ENCODE data around the gene NMRK2.
"Not testable (repeated sequence)": the region's sequence is repeated elsewhere in the genome, so short reads cannot be mapped to it uniquely, and the experiment has no call there.

The NMRK2 gene

GRCh38 chr19:3919793-3920192, 13.1 kb upstream of the NMRK2 start:
- no peak for TF ChIP-seq CTCF (IDR thresholded peaks at IDR 0.05)
- Histone ChIP-seq H3K9me3 (no peaks in the 10 kb centered on the region), H3K4me1 (ENCODE audit: control insufficient read depth in 1 of 2, insufficient read depth in 1 of 2, low read depth in 1 of 2, low read length in 1 of 2) (no peaks in the 10 kb centered on the region), H3K4me3 (ENCODE audit: low read depth in 1 of 2, low read length in 1 of 2) (no peak overlapping the region), H3K36me3 (no peaks in the 10 kb centered on the region), H3K27me3 (no peaks in the 10 kb centered on the region), H3K27ac (no peak overlapping the region)

- Histone ChIP-seq H3K27me3 (no peaks in the 10 kb centered on the region), H3K4me1 (ENCODE audit: control insufficient read depth in 1 of 2, insufficient read depth in 1 of 2, low read depth in 1 of 2, low read length in 1 of 2) (no peaks in the 10 kb centered on the region)
Measured at GRCh38 chr19:3923096-3923758, 9.6 kb upstream of the NMRK2 start.

GRCh38 chr19:3923912-3924311, 9.0 kb upstream of the NMRK2 start:
- H3K27ac ChIP-seq = no peak overlapping the region
- no peaks in the 10 kb centered on the region for H3K9me3 ChIP-seq
- H3K4me1 ChIP-seq (ENCODE audit: control insufficient read depth in 1 of 2, insufficient read depth in 1 of 2, low read depth in 1 of 2, low read length in 1 of 2) = no peaks in the 10 kb centered on the region
- no peak overlapping the region for H3K4me3 ChIP-seq (ENCODE audit: low read depth in 1 of 2, low read length in 1 of 2)
- H3K36me3 ChIP-seq = no peaks in the 10 kb centered on the region
- no peak for TF ChIP-seq CTCF (IDR thresholded peaks at IDR 0.05)
- no peaks in the 10 kb centered on the region for H3K27me3 ChIP-seq

More at GRCh38 chr19:3923096-3923758, 9.6 kb upstream of the NMRK2 start:
- TF ChIP-seq CTCF (IDR thresholded peaks at IDR 0.05) = no peak
- Histone ChIP-seq H3K4me3 (ENCODE audit: low read depth in 1 of 2, low read length in 1 of 2) (no peak overlapping the region), H3K9me3 (no peaks in the 10 kb centered on the region), H3K36me3 (no peaks in the 10 kb centered on the region), H3K27ac (no peak overlapping the region)

GRCh38 chr19:3931041-3931440, 1.8 kb upstream of the NMRK2 start:
- H3K27ac ChIP-seq = no peak overlapping the region
- no peak for TF ChIP-seq CTCF (IDR thresholded peaks at IDR 0.05)

GRCh38 chr19:3936506-3937442, 3.9 kb downstream of the NMRK2 start:
- peaks cover 48% of the 10 kb centered on the region for H3K27me3 ChIP-seq
- no peaks in the 10 kb centered on the region for H3K4me1 ChIP-seq (ENCODE audit: control insufficient read depth in 1 of 2, insufficient read depth in 1 of 2, low read depth in 1 of 2, low read length in 1 of 2)
- no peak overlapping the region for H3K27ac ChIP-seq
- no peak overlapping the region for H3K4me3 ChIP-seq (ENCODE audit: low read depth in 1 of 2, low read length in 1 of 2)
- H3K9me3 ChIP-seq = no peaks in the 10 kb centered on the region
- no peak for TF ChIP-seq CTCF (IDR thresholded peaks at IDR 0.05)
- no peaks in the 10 kb centered on the region for H3K36me3 ChIP-seq

More at GRCh38 chr19:3931041-3931440, 1.8 kb upstream of the NMRK2 start:
- H3K27me3 ChIP-seq = peaks cover 55% of the 10 kb centered on the region
- H3K4me1 ChIP-seq (ENCODE audit: control insufficient read depth in 1 of 2, insufficient read depth in 1 of 2, low read depth in 1 of 2, low read length in 1 of 2) = no peaks in the 10 kb centered on the region
- H3K36me3 ChIP-seq = no peaks in the 10 kb centered on the region
- H3K9me3 ChIP-seq = no peaks in the 10 kb centered on the region
- H3K4me3 ChIP-seq (ENCODE audit: low read depth in 1 of 2, low read length in 1 of 2) = no peak overlapping the region

GRCh38 chr19:3938300-3938950, 5.6 kb downstream of the NMRK2 start:
- H3K27ac ChIP-seq; H3K9me3 ChIP-seq; H3K4me1 ChIP-seq (ENCODE audit: control insufficient read depth in 1 of 2, insufficient read depth in 1 of 2, low read depth in 1 of 2, low read length in 1 of 2); H3K36me3 ChIP-seq; H3K4me3 ChIP-seq (ENCODE audit: low read depth in 1 of 2, low read length in 1 of 2): not testable (repeated sequence)
- peaks cover 32% of the 10 kb centered on the region for H3K27me3 ChIP-seq

Data from neutrophil (primary cell).